Kidney (tissue), 14 donors: ENCODE measurements around the gene SMC3. TPM values are rescaled to one million over a fixed set of nuclear protein-coding genes. Genes with fewer than 3 reads are reported as not detected.

Source experiments
- DNase-seq, 5 donors: peaks; one replicate each; pipeline ENCODE4 v3.0.0-alpha.2; 2013 to 2020
- FAIRE-seq: peaks from 2 replicates; lab custom pipeline; 2012; peaks lifted over from hg19 to GRCh38; lab: Jason Lieb, UNC
- H3K27ac ChIP-seq, 2 donors: one replicate each; pipeline ENCODE4 v1.7.0; 2013; ENCODE audit warnings: low read depth in 2 of 2, low read length in 2 of 2, inconsistent platforms in 1 of 2
- H3K27me3 ChIP-seq: one replicate; pipeline ENCODE4 v1.7.1; 2013; ENCODE audit warnings: low read length, inconsistent platforms; ENCODE audit not compliant: control insufficient read depth, insufficient read depth
- H3K36me3 ChIP-seq, 3 donors: one replicate each; pipeline versions ENCODE4 v1.7.0 to v1.7.1; 2013; ENCODE audit warnings: low read length in 3 of 3, control low read depth in 1 of 3, inconsistent platforms in 1 of 3; ENCODE audit not compliant: insufficient read depth in 3 of 3, control insufficient read depth in 2 of 3
- H3K4me1 ChIP-seq, 3 donors: one replicate each; pipeline versions ENCODE4 v1.7.0 to v1.7.1; 2013; ENCODE audit warnings: low read length in 3 of 3, inconsistent platforms in 1 of 3, low read depth in 1 of 3; ENCODE audit not compliant: control insufficient read depth in 2 of 3, insufficient read depth in 2 of 3
- H3K4me3 ChIP-seq, 3 donors: one replicate each; pipeline versions ENCODE4 v1.7.0 to v1.8.1; 2013; ENCODE audit warnings: low read length in 3 of 3, control low read depth in 1 of 3, inconsistent platforms in 1 of 3
- H3K9ac ChIP-seq, 3 donors: one replicate each; pipeline versions ENCODE4 v1.7.0 to v1.7.1; 2013; ENCODE audit warnings: low read length in 3 of 3, control low read depth in 1 of 3, inconsistent platforms in 1 of 3
- H3K9me3 ChIP-seq, 3 donors: one replicate each; pipeline versions ENCODE4 v1.7.0 to v1.7.1; 2013; ENCODE audit warnings: low read length in 3 of 3, control low read depth in 1 of 3, inconsistent platforms in 1 of 3; ENCODE audit not compliant: control insufficient read depth in 2 of 3, insufficient read depth in 1 of 3
- intact Hi-C: fragments of 100-400 bp; cut with DNase I; formaldehyde crosslinking; loops from one replicate; pipeline ENCODE4 v1.11.1; 2022
- polyA plus RNA-seq: library from polyadenylated mRNA; stranded (reverse); fragments of 350-450 nt; fragmentation: Illumina TruSeq; extraction: RNeasy Lipid Tissue Mini Kit (QIAGEN cat#74804); gene quantifications from one replicate; pipeline ENCODE4 v1.2.3, GENCODE V29; 2014; ENCODE audit warnings: low read depth, low replicate concordance; ENCODE audit not compliant: insufficient read depth
- total RNA-seq: library from RNA; stranded (reverse); fragmentation: NEBNext Ultra II Directional; extraction: Animal tissue kit (Norgen Biotek cat#: 25700); gene quantifications from one replicate; pipeline ENCODE4 v1.2.1, GENCODE V29; 2021
- TF ChIP-seq, protein P1 (sequence below): IDR thresholded peaks from 3 replicates; pipeline ENCODE4 v1.5.1; 2012; ENCODE audit warnings: mild to moderate bottlenecking, moderate library complexity, borderline replicate concordance; ENCODE audit not compliant: insufficient read depth; ENCODE audit errors: extremely low read depth
- donor health status: control.
- donor health status: control.
- donor health status: control.
- donor health status: control.
- donor health status: control.
- donor health status: DM: yes; HTN: yes; CAD: no.
- donor health status: Normal renal cell carcinoma (clear cell type).

Gene SMC3
- total and polyA plus RNA-seq, 2 donors from 2014 or later, result 13.9 to 29.6 TPM

GRCh38 chr10:110647136-110647430, 79.6 kb downstream of the SMC3 start:
- Histone ChIP-seq H3K27me3 (peaks cover 12% of the 10 kb centered on the region), H3K9ac (no peak overlapping the region), H3K4me1 (peaks cover 0 to 5% (median 0%) of the 10 kb centered on the region in 3 donors), H3K4me3 (no peak overlapping the region), H3K9me3 (no peaks in the 10 kb centered on the region), H3K27ac (no peak overlapping the region), H3K36me3 (no peaks in the 10 kb centered on the region)
- TF ChIP-seq, protein P1, sequence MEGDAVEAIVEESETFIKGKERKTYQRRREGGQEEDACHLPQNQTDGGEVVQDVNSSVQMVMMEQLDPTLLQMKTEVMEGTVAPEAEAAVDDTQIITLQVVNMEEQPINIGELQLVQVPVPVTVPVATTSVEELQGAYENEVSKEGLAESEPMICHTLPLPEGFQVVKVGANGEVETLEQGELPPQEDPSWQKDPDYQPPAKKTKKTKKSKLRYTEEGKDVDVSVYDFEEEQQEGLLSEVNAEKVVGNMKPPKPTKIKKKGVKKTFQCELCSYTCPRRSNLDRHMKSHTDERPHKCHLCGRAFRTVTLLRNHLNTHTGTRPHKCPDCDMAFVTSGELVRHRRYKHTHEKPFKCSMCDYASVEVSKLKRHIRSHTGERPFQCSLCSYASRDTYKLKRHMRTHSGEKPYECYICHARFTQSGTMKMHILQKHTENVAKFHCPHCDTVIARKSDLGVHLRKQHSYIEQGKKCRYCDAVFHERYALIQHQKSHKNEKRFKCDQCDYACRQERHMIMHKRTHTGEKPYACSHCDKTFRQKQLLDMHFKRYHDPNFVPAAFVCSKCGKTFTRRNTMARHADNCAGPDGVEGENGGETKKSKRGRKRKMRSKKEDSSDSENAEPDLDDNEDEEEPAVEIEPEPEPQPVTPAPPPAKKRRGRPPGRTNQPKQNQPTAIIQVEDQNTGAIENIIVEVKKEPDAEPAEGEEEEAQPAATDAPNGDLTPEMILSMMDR, result no peak
- no peak for DNase-seq
- FAIRE-seq, result no peak
- intact Hi-C loops, result no loop called here

- H3K36me3 ChIP-seq, result no peaks in the 10 kb centered on the region
- H3K9me3 ChIP-seq, result no peaks in the 10 kb centered on the region
- H3K9ac ChIP-seq, result no peak overlapping the region
- no peaks in the 10 kb centered on the region for H3K27me3 ChIP-seq
- DNase-seq (no peak), FAIRE-seq (no peak)
- H3K27ac ChIP-seq, result no peak overlapping the region
- peaks cover 0 to 5% (median 0%) of the 10 kb centered on the region in 3 donors for H3K4me1 ChIP-seq
- H3K4me3 ChIP-seq, result no peak overlapping the region
- intact Hi-C loops, result no loop called here
- TF ChIP-seq, protein P1, result no peak
Measured at GRCh38 chr10:110648692-110649346, 81.3 kb downstream of the SMC3 start.

- TF ChIP-seq, protein P1, result no peak
- intact Hi-C loops, result no loop called here
- peaks cover 0 to 5% (median 0%) of the 10 kb centered on the region in 3 donors for H3K4me1 ChIP-seq
- H3K27ac ChIP-seq, result no peak overlapping the region
- no peaks in the 10 kb centered on the region for H3K36me3 ChIP-seq
- no peak overlapping the region for H3K4me3 ChIP-seq
- DNase-seq (no peak), FAIRE-seq (no peak)
- no peak overlapping the region for H3K9ac ChIP-seq
- H3K9me3 ChIP-seq, result no peaks in the 10 kb centered on the region
- no peaks in the 10 kb centered on the region for H3K27me3 ChIP-seq
Measured at GRCh38 chr10:110649347-110650264, 82.1 kb downstream of the SMC3 start.
